Testis (tissue), 2 donors: ENCODE measurements around the gene LTB.

Experiments used
- CTCF ChIP-seq, 3 experiments: fragments of 450-650 bp in 2 of 3; fragments of 200-600 bp in 1 of 3; sonication (generic) in 1 of 3; IDR thresholded peaks; one replicate each; pipeline ENCODE4 v1.5.1; 2016 to 2019; ENCODE audit warnings: antibody characterized with exemption in 3 of 3, mild to moderate bottlenecking in 2 of 3, moderate library complexity in 1 of 3
- POLR2A ChIP-seq: fragments of 450-650 bp; IDR thresholded peaks from one replicate; pipeline ENCODE4 v1.6.1; 2017; ENCODE audit warnings: antibody characterized with exemption, mild to moderate bottlenecking, moderate library complexity

GRCh38 chr6:31535538-31536324 is 46.5 kb downstream of the LTB start:
- TF ChIP-seq POLR2A (no peak), CTCF (IDR thresholded peaks at IDR 0.05) (no peak)
